ENCODE measurements around the gene IGF1R.

IGF1R gene

DNA sequence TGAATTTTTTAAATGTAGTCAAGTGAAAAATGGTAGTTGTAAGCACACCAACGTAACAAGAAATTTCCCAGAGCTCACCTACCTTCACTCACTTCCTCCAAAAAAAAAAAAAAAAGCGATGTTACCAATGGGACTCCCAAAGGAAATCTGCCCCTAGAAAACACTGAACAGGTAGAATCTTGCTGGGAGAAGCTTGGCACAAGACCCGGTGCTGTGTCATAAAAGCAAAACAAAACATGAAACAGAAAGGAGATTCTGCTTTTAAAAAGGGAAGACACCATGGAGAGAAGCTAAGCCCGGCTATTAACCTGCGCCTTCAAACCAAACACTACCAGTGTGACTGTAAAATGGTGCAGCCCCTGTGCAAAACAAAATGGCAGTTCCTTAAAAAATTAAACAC lies 318.8 kb downstream of the IGF1R start:
- H3K4me3 ChIP-seq (ENCODE audit: low read depth, low read length), result no peak overlapping the region
- H3K36me3 ChIP-seq (ENCODE audit: control insufficient read depth, insufficient read depth, low read length), result peaks cover 4% of the 10 kb centered on the region
- no peaks in the 10 kb centered on the region for H3K27me3 ChIP-seq (ENCODE audit: control insufficient read depth, insufficient read depth, low read length)
- no peak overlapping the region for H3K9ac ChIP-seq (ENCODE audit: low read depth, low read length)
- no peaks in the 10 kb centered on the region for H3K9me3 ChIP-seq (ENCODE audit: control insufficient read depth, insufficient read depth, low read length)
- no peaks in the 10 kb centered on the region for H3K4me1 ChIP-seq (ENCODE audit: control insufficient read depth, insufficient read depth, low read length)

DNA sequence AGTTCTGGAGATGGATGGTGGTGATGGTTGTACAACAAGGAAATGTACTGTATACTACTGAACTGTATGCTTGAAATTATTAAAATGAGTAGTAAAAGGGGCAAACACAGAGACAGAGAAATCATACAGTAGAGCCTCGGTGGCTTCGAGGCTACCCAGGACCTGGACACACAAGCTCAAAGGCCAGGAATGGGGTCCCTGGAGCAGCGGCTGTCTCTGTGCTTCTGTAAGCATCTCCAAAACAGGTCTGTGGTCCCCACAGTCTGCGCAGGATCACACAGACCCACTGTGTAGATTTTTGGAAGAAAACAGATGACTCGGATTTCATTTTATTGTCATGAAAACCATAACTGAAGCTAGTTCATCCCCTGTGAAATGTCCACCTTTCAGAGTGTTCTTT lies 319.6 kb downstream of the IGF1R start:
- H3K9me3 ChIP-seq (ENCODE audit: control insufficient read depth, insufficient read depth, low read length), result no peaks in the 10 kb centered on the region
- H3K36me3 ChIP-seq (ENCODE audit: control insufficient read depth, insufficient read depth, low read length), result no peaks in the 10 kb centered on the region
- H3K27me3 ChIP-seq (ENCODE audit: control insufficient read depth, insufficient read depth, low read length), result no peaks in the 10 kb centered on the region
- H3K9ac ChIP-seq (ENCODE audit: low read depth, low read length), result no peak overlapping the region
- H3K4me3 ChIP-seq (ENCODE audit: low read depth, low read length), result no peak overlapping the region
- H3K4me1 ChIP-seq (ENCODE audit: control insufficient read depth, insufficient read depth, low read length), result no peaks in the 10 kb centered on the region

DNA sequence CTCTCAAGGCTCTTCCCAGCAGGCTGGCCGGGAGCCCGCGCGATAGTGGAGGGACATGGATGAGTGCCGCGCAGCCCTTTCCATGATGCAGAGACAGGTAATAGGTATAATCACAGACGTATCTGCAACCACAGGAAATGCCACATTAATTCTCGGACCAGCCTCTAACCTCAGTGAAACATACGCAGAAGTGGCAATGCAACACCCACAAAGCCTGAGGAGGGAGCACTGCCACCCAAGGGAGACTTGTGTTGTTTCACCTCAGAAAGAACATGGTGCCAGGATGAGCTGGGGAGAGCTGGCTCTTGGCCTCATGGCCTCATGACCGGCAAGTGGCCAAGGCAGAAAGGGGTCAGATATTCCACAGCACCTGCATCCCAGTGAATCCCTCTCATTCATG lies 320.2 kb downstream of the IGF1R start:
- no peaks in the 10 kb centered on the region for H3K9me3 ChIP-seq (ENCODE audit: control insufficient read depth, insufficient read depth, low read length)
- H3K27me3 ChIP-seq (ENCODE audit: control insufficient read depth, insufficient read depth, low read length), result no peaks in the 10 kb centered on the region
- no peak overlapping the region for H3K9ac ChIP-seq (ENCODE audit: low read depth, low read length)
- H3K4me3 ChIP-seq (ENCODE audit: low read depth, low read length), result no peak overlapping the region
- no peaks in the 10 kb centered on the region for H3K36me3 ChIP-seq (ENCODE audit: control insufficient read depth, insufficient read depth, low read length)
- H3K4me1 ChIP-seq (ENCODE audit: control insufficient read depth, insufficient read depth, low read length), result no peaks in the 10 kb centered on the region

DNA sequence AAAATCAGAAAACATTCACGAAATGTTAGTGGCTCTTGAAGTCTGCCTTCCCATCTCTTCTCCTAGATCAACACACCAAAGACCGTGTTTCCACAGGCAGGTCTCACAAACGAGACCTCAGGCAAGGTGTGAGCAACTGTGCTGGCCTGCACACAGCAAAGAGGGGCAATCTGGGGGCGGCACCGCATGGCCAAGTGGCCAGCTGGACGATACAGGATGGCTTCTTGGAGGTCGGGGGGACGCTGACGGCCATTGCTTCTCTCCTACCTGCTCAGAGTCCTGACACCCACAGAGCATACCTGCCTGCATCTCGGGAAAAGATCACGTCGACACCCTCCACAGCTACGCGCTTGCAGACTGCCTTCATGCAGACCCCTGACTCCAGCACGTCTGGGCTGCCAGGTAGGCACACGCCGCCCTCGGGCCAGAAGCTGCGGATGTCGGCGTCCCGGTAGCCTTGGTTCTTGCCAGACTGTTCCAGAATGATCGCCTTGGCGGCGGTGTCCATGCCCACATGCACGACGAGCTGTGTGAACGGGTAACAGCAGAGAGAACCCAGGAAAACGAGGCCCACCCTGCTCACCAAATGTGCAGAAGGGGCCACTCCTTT lies 320.9 kb downstream of the IGF1R start:
- no peaks in the 10 kb centered on the region for H3K36me3 ChIP-seq (ENCODE audit: control insufficient read depth, insufficient read depth, low read length)
- H3K9ac ChIP-seq (ENCODE audit: low read depth, low read length), result no peak overlapping the region
- H3K4me3 ChIP-seq (ENCODE audit: low read depth, low read length), result no peak overlapping the region
- H3K4me1 ChIP-seq (ENCODE audit: control insufficient read depth, insufficient read depth, low read length), result no peaks in the 10 kb centered on the region
- H3K9me3 ChIP-seq (ENCODE audit: control insufficient read depth, insufficient read depth, low read length), result no peaks in the 10 kb centered on the region
- no peaks in the 10 kb centered on the region for H3K27me3 ChIP-seq (ENCODE audit: control insufficient read depth, insufficient read depth, low read length)

DNA sequence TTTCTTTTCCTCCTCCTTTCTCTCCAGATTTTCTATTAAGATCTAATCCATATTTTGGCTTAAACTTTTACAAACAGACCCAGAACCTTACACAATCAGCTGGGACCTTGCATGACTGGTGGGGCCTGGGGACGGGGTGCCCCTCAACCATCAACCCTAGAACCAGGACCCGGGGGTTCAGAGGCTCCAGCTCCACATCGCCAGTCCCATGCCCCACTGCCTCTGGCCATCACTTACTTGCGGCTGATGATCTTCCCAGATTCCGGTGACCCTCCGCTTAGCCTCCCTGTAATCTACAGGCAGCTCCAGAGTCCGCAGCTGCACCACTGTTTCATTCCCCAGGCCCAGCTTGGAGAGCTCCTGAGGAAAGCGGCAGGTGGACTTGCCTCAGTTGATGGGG lies 322.5 kb downstream of the IGF1R start:
- no peak overlapping the region for H3K9ac ChIP-seq (ENCODE audit: low read depth, low read length)
- no peaks in the 10 kb centered on the region for H3K4me1 ChIP-seq (ENCODE audit: control insufficient read depth, insufficient read depth, low read length)
- H3K4me3 ChIP-seq (ENCODE audit: low read depth, low read length), result no peak overlapping the region
- no peaks in the 10 kb centered on the region for H3K9me3 ChIP-seq (ENCODE audit: control insufficient read depth, insufficient read depth, low read length)
- no peaks in the 10 kb centered on the region for H3K27me3 ChIP-seq (ENCODE audit: control insufficient read depth, insufficient read depth, low read length)
- H3K36me3 ChIP-seq (ENCODE audit: control insufficient read depth, insufficient read depth, low read length), result no peaks in the 10 kb centered on the region

DNA sequence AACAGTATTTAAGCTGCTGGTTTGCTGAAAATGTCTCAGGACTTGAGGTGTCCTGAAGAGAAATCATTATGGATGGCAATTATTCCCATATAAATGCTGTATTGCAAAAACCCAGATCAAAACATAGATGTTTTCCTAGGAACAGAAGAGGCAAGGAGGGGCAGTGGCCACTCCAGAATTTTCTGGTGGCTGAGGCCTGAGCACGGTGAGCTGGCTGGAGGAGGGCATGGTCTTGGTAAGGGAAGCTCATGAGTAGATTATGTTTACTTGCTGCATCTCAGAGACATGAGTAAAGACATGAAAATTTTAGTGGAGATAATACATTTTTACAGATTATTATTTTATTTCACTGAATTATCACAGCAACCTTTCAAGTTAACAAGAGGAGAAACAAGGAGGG lies 328.2 kb downstream of the IGF1R start:
- no peaks in the 10 kb centered on the region for H3K9me3 ChIP-seq (ENCODE audit: control insufficient read depth, insufficient read depth, low read length)
- no peak overlapping the region for H3K9ac ChIP-seq (ENCODE audit: low read depth, low read length)
- no peaks in the 10 kb centered on the region for H3K36me3 ChIP-seq (ENCODE audit: control insufficient read depth, insufficient read depth, low read length)
- H3K4me3 ChIP-seq (ENCODE audit: low read depth, low read length), result no peak overlapping the region
- no peaks in the 10 kb centered on the region for H3K27me3 ChIP-seq (ENCODE audit: control insufficient read depth, insufficient read depth, low read length)
- H3K4me1 ChIP-seq (ENCODE audit: control insufficient read depth, insufficient read depth, low read length), result no peaks in the 10 kb centered on the region

DNA sequence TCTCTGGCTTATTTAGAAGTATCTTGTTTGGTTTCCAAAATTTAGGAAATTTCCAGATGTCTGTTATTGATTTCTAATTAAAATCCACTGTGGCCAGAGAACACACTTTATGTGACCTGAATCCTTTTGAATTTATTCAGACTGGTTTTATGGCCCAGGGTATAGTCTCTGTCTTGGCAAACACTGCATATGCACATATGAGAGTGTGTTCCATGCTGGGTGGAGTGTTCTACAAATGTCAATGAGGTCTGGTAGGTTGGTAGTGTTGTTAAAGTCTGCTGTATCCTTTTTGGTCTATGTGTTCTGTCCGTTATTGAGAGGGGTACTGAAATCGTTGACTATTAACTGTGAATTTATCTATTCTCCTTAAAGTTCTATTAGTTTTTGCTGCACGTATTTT lies 329.1 kb downstream of the IGF1R start:
- H3K9ac ChIP-seq (ENCODE audit: low read depth, low read length), result no peak overlapping the region
- H3K4me1 ChIP-seq (ENCODE audit: control insufficient read depth, insufficient read depth, low read length), result no peaks in the 10 kb centered on the region
- H3K36me3 ChIP-seq (ENCODE audit: control insufficient read depth, insufficient read depth, low read length), result no peaks in the 10 kb centered on the region
- H3K9me3 ChIP-seq (ENCODE audit: control insufficient read depth, insufficient read depth, low read length), result no peaks in the 10 kb centered on the region
- H3K4me3 ChIP-seq (ENCODE audit: low read depth, low read length), result no peak overlapping the region
- H3K27me3 ChIP-seq (ENCODE audit: control insufficient read depth, insufficient read depth, low read length), result no peaks in the 10 kb centered on the region

DNA sequence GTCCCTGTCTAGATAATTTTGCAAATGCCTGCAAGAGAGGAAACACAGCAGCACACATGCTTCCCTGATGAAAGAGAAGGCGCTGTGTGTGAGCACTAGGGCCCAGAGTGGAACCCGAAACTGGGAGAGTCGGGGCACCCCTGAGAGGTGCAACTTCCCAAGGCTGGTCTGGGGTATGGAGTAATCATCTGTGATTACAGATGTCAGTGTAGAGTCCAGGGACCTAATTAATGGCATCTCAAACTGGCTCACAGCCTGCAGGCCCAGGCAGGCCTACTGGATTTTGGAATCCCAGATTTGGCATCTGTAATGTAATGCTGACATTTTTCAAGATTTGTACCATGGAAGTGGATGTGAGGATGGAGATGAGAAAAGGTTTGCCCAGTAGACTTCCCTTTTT lies 329.8 kb downstream of the IGF1R start:
- Histone ChIP-seq H3K27me3 (ENCODE audit: control insufficient read depth, insufficient read depth, low read length) (no peaks in the 10 kb centered on the region), H3K36me3 (ENCODE audit: control insufficient read depth, insufficient read depth, low read length) (no peaks in the 10 kb centered on the region), H3K9me3 (ENCODE audit: control insufficient read depth, insufficient read depth, low read length) (no peaks in the 10 kb centered on the region), H3K4me1 (ENCODE audit: control insufficient read depth, insufficient read depth, low read length) (no peaks in the 10 kb centered on the region), H3K9ac (ENCODE audit: low read depth, low read length) (no peak overlapping the region), H3K4me3 (ENCODE audit: low read depth, low read length) (no peak overlapping the region)

DNA sequence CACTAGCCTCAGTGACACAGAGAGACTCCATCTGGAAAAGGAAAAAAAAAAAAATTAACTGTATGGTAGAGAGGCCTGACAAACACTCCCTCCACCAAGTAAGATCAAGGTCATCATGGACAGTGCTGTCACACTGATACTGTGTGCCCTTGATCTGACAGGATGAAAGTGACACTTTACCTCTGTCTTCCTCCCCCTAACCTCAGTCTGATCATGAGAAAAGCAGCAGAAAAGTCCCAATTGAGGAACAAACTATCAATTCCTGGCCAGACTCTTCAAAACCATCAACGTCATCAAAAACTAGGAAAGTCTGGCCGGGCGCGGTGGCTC lies 332.5 kb downstream of the IGF1R start:
- H3K4me1 ChIP-seq (ENCODE audit: control insufficient read depth, insufficient read depth, low read length), result no peaks in the 10 kb centered on the region
- H3K36me3 ChIP-seq (ENCODE audit: control insufficient read depth, insufficient read depth, low read length), result no peaks in the 10 kb centered on the region
- H3K4me3 ChIP-seq (ENCODE audit: low read depth, low read length), result no peak overlapping the region
- no peak overlapping the region for H3K9ac ChIP-seq (ENCODE audit: low read depth, low read length)
- no peaks in the 10 kb centered on the region for H3K27me3 ChIP-seq (ENCODE audit: control insufficient read depth, insufficient read depth, low read length)
- H3K9me3 ChIP-seq (ENCODE audit: control insufficient read depth, insufficient read depth, low read length), result no peaks in the 10 kb centered on the region

DNA sequence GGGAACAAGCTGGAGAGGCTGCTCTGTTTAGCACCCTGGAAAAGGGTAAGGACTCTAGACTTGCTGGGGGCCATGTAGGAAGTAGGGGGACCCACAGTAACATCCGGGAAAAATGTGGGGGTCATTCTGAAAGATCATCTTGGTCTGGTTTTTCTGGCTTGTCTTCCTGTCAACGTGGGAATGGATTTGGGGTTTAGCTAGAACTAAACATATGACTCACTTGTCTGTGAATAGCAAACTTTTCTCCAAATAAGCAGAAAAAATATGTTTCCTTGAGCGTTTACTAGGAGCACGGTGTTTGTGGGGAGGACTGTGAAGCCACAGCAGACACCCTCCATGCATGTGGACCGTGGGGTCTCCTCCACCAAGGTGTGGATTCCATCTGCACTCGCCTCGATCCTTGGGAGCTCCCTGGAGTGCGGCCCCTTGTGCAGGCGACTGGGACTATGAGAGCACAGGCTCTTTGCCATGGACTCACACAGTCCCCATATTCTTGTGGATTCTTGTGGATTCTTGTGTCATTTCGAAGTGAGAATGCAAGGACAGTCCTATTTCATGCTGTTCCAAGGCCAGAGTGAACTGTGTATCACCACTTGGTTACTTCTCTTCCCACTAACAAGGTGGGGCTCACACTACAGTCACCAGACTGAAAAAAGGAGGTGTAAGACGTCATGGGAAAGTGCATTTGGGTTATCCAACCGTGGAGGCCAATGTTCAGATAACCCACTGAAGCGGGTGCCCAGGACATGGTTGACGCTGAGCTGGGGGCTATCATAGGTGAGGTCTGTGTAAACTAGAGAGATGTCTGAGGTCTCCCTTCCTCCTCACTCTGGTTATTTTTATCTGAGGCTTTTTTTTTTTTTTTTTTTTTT lies 333.7 kb downstream of the IGF1R start:
- H3K4me3 ChIP-seq (ENCODE audit: low read depth, low read length), result no peak overlapping the region
- no peaks in the 10 kb centered on the region for H3K9me3 ChIP-seq (ENCODE audit: control insufficient read depth, insufficient read depth, low read length)
- H3K36me3 ChIP-seq (ENCODE audit: control insufficient read depth, insufficient read depth, low read length), result no peaks in the 10 kb centered on the region
- H3K4me1 ChIP-seq (ENCODE audit: control insufficient read depth, insufficient read depth, low read length), result no peaks in the 10 kb centered on the region
- no peaks in the 10 kb centered on the region for H3K27me3 ChIP-seq (ENCODE audit: control insufficient read depth, insufficient read depth, low read length)
- H3K9ac ChIP-seq (ENCODE audit: low read depth, low read length), result no peak overlapping the region

DNA sequence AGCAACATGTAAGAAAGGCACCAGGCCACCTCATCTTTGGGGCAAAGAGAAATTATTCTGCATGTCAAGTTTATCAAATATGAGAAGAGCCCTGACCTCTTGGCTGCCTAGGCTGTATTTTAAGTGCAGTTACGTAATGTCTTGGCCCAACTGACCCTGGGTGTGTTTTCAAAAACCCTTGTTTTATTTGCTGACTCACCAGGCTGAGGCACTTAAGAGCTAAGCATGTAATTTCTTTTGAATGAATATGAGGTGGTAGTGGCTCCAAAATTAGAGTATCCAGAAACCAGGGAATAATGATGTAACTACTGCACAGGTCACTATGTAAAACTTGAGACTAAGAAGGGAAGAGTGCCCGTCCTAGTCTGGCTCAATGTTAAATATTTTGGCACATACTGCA lies 335.0 kb downstream of the IGF1R start:
- no peaks in the 10 kb centered on the region for H3K4me1 ChIP-seq (ENCODE audit: control insufficient read depth, insufficient read depth, low read length)
- H3K9me3 ChIP-seq (ENCODE audit: control insufficient read depth, insufficient read depth, low read length), result no peaks in the 10 kb centered on the region
- no peaks in the 10 kb centered on the region for H3K27me3 ChIP-seq (ENCODE audit: control insufficient read depth, insufficient read depth, low read length)
- H3K4me3 ChIP-seq (ENCODE audit: low read depth, low read length), result no peak overlapping the region
- H3K9ac ChIP-seq (ENCODE audit: low read depth, low read length), result no peak overlapping the region
- H3K36me3 ChIP-seq (ENCODE audit: control insufficient read depth, insufficient read depth, low read length), result no peaks in the 10 kb centered on the region

DNA sequence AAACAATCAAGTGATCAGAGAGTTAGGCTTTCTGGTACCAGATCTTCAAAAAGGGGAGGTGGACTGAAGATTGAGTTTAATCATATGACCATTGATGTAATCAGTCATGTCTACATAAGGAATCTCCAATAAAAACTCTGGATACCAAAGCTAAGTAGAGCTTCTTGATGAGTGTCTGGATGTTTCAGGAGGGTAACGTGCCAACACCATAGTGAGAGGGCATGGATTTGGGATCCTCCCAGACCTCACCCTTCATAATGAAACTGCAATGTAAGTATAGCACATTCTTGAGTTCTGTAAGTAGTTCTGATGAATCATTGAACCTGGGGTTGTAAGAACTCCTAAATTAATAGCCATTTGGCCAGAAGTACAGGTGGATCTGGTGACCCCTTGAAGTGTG lies 337.9 kb downstream of the IGF1R start:
- Histone ChIP-seq H3K36me3 (ENCODE audit: control insufficient read depth, insufficient read depth, low read length) (no peaks in the 10 kb centered on the region), H3K9me3 (ENCODE audit: control insufficient read depth, insufficient read depth, low read length) (no peaks in the 10 kb centered on the region), H3K4me3 (ENCODE audit: low read depth, low read length) (no peak overlapping the region), H3K4me1 (ENCODE audit: control insufficient read depth, insufficient read depth, low read length) (no peaks in the 10 kb centered on the region), H3K27me3 (ENCODE audit: control insufficient read depth, insufficient read depth, low read length) (no peaks in the 10 kb centered on the region), H3K9ac (ENCODE audit: low read depth, low read length) (no peak overlapping the region)
